Stimulated activated CD4-positive, alpha-beta T cell treated with anti-CD3 and anti-CD28 coated beads, Interleukin-12 subunit alpha, Interleukin-12 subunit beta, amount 100 ng/mL, for 48 hours (primary cell): ENCODE results near the gene PARD3.

Source experiments
- DNase-seq, 3 donors: peaks; one replicate each; pipeline ENCODE4 v3.0.0-alpha.2; 2020; ENCODE audit warnings: low read depth in 2 of 3, low spot score in 1 of 3

Gene PARD3

GRCh38 chr10:34548466-34548865 lies 266.6 kb downstream of the PARD3 start:
- no peak for DNase-seq

DNA sequence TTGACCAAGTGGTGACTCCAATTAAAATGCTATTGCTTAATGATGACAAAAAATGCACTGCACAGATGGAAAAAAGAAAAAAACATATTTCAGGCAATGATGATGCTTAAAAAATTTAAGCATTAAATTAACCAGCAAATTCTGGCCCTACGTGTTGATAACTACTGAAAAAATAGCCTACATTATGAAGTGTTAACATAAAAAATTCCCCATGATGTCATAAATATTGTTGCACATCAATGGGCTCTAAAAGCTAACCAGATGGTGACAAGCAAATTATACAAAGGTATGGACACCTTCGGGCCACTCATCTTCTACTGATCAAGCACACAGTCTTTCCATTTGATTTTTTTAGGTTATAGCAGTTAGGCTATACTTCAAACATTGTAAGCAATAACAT lies 267.4 kb downstream of the PARD3 start:
- DNase-seq: no peak

- no peak for DNase-seq
Measured at GRCh38 chr10:34547291-34547690, 267.8 kb downstream of the PARD3 start.

GRCh38 chr10:34544400-34544799 lies 270.7 kb downstream of the PARD3 start:
- no peak for DNase-seq

DNA sequence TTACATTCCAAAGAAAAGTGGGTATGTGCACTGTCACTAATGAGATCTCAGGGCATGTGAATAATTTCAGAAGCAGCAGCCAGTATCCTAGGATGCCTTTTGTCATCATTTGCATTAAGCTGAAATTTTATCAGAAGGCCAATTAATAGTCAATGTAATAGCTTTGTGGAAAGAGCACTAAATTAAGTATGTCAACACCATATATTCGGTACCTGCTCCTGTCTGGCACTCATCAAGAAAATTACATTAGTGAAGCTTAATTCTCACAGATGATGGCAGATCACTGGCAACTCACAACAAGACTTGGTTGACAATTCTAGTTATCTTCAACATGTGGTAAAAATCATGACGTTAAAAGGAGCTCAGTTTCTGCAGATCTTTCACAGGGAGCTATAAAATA lies 271.4 kb downstream of the PARD3 start:
- DNase-seq: no peak

- no peak for DNase-seq
Measured at GRCh38 chr10:34540492-34540891, 274.6 kb downstream of the PARD3 start.

GRCh38 chr10:34539533-34540315 lies 275.4 kb downstream of the PARD3 start:
- DNase-seq: no peak

DNA sequence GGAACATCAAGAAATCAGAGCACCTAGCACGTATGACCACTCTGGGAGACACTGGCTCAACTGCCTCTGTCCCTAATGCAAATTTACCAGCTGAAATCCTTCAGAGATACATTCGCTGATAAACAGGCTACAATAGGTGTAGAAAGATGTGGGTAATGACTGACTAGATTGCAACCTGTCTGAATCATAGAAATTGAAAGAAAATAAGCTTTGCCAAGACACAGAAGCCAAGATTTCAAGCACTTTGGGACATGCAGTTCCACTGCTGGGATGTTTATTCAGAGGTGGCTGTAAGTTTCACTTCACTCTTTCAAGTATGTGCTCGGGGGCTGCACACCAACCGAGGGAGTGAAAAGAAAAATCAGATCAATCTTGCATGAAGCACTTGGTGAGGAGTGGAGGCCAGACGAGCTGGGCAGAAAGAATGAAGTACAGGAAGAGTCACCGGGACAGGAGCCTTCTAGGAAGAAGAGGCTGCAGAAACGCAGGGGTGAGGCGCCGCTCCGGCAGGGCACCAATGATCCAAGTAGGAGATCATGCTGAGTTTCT lies 276.7 kb downstream of the PARD3 start:
- DNase-seq: no peak

- DNase-seq: no peak
Measured at GRCh38 chr10:34537629-34538231, 277.4 kb downstream of the PARD3 start.

DNA sequence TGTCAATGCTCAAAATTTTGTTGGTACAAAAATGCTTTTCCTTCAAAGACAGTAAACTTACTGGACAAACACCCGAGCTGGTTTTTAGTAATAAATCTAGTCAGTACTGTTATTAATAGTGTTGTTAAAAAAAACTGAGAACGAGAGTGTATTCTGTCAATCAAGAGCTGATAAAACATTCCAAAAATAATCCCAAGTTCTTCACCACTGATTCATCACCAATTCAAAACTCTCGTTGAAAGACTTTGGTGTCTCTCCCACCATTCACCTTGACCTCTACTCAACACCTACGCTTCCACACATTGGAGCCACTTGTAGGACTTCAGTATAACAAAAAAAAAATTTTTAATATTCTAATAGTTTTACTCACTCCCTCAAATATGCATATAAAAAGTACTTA lies 279.2 kb downstream of the PARD3 start:
- DNase-seq: no peak

GRCh38 chr10:34530778-34531177 lies 284.3 kb downstream of the PARD3 start:
- no peak for DNase-seq

GRCh38 chr10:34528320-34528719 lies 286.8 kb downstream of the PARD3 start:
- DNase-seq: no peak

- DNase-seq: no peak
Measured at GRCh38 chr10:34526758-34527730, 288.1 kb downstream of the PARD3 start.

DNA sequence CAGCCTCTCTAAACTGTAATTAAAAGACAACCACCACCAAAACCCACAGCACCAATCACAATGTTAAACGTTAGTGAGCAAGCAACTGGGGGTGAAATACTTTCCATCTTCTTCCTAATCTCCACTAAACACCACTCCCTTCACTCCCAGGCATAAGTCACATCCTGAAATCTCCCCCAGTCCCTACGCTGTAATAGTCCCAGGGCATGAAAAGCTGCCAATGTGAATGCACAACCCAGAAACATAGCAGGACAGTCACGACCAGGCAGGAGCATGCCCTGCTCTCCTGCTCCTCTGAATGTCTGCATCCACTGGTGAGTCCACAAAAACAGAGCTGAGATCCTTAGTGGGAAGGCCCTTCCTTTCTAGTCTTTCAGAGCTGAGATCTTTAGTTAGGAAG lies 288.9 kb downstream of the PARD3 start:
- DNase-seq: no peak

- no peak for DNase-seq
Measured at GRCh38 chr10:34524369-34525091, 290.6 kb downstream of the PARD3 start.

DNA sequence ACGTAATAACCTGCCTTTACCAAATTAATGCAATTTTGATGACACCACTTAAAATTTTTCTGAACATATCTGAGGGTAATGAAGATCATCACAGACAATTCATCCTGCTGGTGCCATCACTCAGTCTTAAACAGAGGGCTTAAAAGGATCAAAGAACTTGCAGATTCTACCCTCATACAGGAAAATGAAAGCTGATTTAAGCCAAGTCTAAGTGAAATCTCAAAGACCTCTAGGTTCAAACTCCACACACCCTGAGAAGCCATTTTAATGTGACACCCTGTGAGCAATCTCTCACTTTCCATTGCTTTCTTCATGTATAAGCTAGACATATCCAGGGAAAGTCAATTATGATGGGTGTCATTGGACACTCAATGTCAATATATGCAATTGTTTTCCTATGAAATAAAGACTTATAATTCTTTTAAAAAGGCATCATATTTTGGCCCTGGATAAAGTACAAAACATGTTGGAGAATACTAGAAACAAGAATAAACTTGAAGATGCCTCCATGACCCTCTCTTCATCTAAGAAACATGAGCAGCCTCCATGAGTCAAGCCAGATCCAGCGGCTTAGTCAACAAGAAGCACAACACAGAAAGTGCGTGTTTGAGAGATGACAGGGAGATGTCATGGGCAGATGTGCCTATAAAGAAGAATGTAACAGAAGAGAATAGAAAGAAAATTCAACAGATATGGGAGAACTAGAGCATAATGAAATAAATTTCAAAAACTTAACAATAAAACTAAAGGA lies 291.9 kb downstream of the PARD3 start:
- DNase-seq: no peak

DNA sequence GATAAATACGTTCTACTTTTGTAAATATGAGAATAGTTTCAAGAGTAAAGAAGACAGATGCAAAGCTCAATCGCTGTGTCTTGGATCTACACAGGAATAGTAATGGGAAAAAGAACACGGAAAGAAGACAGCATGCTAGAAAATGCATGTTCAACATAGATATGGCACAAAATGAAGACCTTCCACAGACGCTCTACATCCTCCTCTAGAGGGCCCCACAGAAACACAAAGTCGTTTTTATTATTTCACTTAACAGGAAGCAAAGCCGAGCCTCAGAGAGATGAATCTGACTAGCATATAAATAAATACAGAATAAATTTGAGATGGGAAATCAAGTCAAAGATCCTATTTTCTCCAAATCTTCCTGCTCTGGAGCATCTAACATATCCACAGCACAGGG lies 292.6 kb downstream of the PARD3 start:
- DNase-seq: no peak

- DNase-seq: no peak
Measured at GRCh38 chr10:34520510-34520909, 294.6 kb downstream of the PARD3 start.

DNA sequence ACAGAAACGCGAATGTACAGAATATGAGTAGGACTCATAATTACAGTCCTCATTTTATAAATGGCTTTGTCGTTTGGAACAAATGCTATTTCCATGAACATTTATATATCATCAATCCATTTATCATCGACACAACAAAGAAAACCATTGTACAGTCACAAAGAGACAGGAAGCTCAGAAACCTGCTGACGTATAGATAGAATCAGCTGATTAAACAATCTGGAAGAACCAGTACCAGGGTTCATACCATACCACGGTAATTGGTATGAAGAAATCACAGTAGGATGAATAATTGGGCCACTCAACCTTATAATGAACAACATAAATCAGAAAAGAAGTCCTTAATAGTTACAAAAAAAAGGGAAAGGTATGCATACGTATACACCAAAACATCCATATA lies 295.0 kb downstream of the PARD3 start:
- DNase-seq: no peak

- DNase-seq: no peak
Measured at GRCh38 chr10:34514290-34514689, 300.8 kb downstream of the PARD3 start.
